Chondrocyte (in vitro differentiated cells): ENCODE data around the gene OR2T4. TPM values are rescaled to one million over a fixed set of nuclear protein-coding genes. Genes with fewer than 3 reads are reported as not detected.

Experiments used
- DNase-seq: peaks from one replicate; pipeline ENCODE4 v3.0.0; 2021; ENCODE audit warnings: mixed read lengths, low spot score
- H3K27ac Mint-ChIP-seq: one replicate; pipeline ENCODE4 v1.8.0; 2021; ENCODE audit warnings: mild to moderate bottlenecking, moderate library complexity, mixed read lengths; ENCODE audit not compliant: unreplicated experiment
- H3K27me3 Mint-ChIP-seq: 2 replicates; pipeline ENCODE4 v1.8.0; 2021; ENCODE audit warnings: low read depth, mixed read lengths
- H3K36me3 Mint-ChIP-seq: 2 replicates; pipeline ENCODE4 v1.8.0; 2021; ENCODE audit warnings: low read depth, mixed read lengths
- H3K4me1 Mint-ChIP-seq: 2 replicates; pipeline ENCODE4 v1.8.0; 2021; ENCODE audit warnings: low read depth, mild to moderate bottlenecking, mixed read lengths
- H3K4me3 Mint-ChIP-seq: one replicate; pipeline ENCODE4 v1.8.0; 2021; ENCODE audit warnings: mild to moderate bottlenecking, moderate library complexity, mixed read lengths; ENCODE audit not compliant: unreplicated experiment
- H3K9me3 Mint-ChIP-seq: 2 replicates; pipeline ENCODE4 v1.8.0; 2021; ENCODE audit warnings: low read depth, mixed read lengths
- CTCF ChIP-seq: fragments of 200-600 bp; sonication (generic); IDR thresholded peaks from 2 replicates; pipeline ENCODE4 v1.5.0; 2021; ENCODE audit warnings: antibody characterized with exemption, mild to moderate bottlenecking, moderate library complexity
- total RNA-seq: library from RNA; stranded (reverse); gene quantifications from 3 replicates; pipeline ENCODE4 v1.2.1, GENCODE V29; 2021

OR2T4 gene
- total RNA-seq, 1 donor from 2014 or later = not detected

GRCh38 chr1:248404024-248404423 is 42.6 kb downstream of the OR2T4 start:
- no peak for DNase-seq
- H3K9me3 Mint-ChIP-seq = peaks cover 18% of the 10 kb centered on the region
- H3K27ac Mint-ChIP-seq = no peak overlapping the region
- H3K4me1 Mint-ChIP-seq = no peaks in the 10 kb centered on the region
- H3K27me3 Mint-ChIP-seq = no peaks in the 10 kb centered on the region
- H3K4me3 Mint-ChIP-seq = no peak overlapping the region
- TF ChIP-seq CTCF = no peak
- H3K36me3 Mint-ChIP-seq = no peaks in the 10 kb centered on the region

- Mint-ChIP-seq H3K27me3 (no peaks in the 10 kb centered on the region), H3K4me3 (no peak overlapping the region), H3K4me1 (no peaks in the 10 kb centered on the region), H3K27ac (no peak overlapping the region), H3K9me3 (peaks cover 40% of the 10 kb centered on the region), H3K36me3 (no peaks in the 10 kb centered on the region)
- DNase-seq = no peak
- no peak for TF ChIP-seq CTCF
These were observed 45.5 kb downstream of the OR2T4 start for GRCh38 chr1:248406721-248407692.

Other genes with a start within 250 kb of the OR2T4 start
- not detected in 3 replicates for gene OR2M5, start 216.5 kb upstream of the OR2T4 start, total RNA-seq
- not detected in 3 replicates for gene OR2M2, start 186.8 kb upstream of the OR2T4 start, total RNA-seq
- not detected in 3 replicates for gene OR2M3, start 164.4 kb upstream of the OR2T4 start, total RNA-seq
- not detected in 3 replicates for gene OR2M4, start 130.2 kb upstream of the OR2T4 start, total RNA-seq
- gene OR2T33, start 83.7 kb upstream of the OR2T4 start, total RNA-seq = not detected in 3 replicates
- not detected in 3 replicates for gene OR2T12, start 58.2 kb upstream of the OR2T4 start, total RNA-seq
- gene OR2M7, start 37.1 kb upstream of the OR2T4 start, total RNA-seq = not detected in 3 replicates
- not detected in 3 replicates for gene OR14C36, start 12.9 kb upstream of the OR2T4 start, total RNA-seq
- not detected in 3 replicates for gene OR2T6, start 14.1 kb downstream of the OR2T4 start, total RNA-seq
- gene OR2T1, start 41.4 kb downstream of the OR2T4 start, total RNA-seq = not detected in 3 replicates
- gene OR2T2, start 84.0 kb downstream of the OR2T4 start, total RNA-seq = not detected in 3 replicates
- gene OR2T3, start 111.7 kb downstream of the OR2T4 start, total RNA-seq = not detected in 3 replicates
- gene OR2T5, start 126.9 kb downstream of the OR2T4 start, total RNA-seq = not detected in 3 replicates
- gene OR2G6, start 146.4 kb downstream of the OR2T4 start, total RNA-seq = not detected in 3 replicates
- not detected in 3 replicates for gene OR2T29, start 201.1 kb downstream of the OR2T4 start, total RNA-seq
- gene OR2T34, start 213.1 kb downstream of the OR2T4 start, total RNA-seq = not detected in 3 replicates
- gene OR2T10, start 236.0 kb downstream of the OR2T4 start, total RNA-seq = not detected in 3 replicates